Calu3 (cell line): Measurements from ENCODE around the gene GTF3C1. TPM values are rescaled to one million over a fixed set of nuclear protein-coding genes. Genes with fewer than 3 reads are reported as not detected.

Experiments used
- BruUV-seq: library from RNA; stranded (reverse); fragments of 400-500 nt; replicated peaks from 2 replicates; lab custom pipeline; 2021; lab: Mats Ljungman, UMichigan
- CTCF ChIA-PET: fragments of 300-600 bp; sonication (Branson Sonifier 250); formaldehyde crosslinking; loops from one replicate; lab custom pipeline; 2022; ENCODE audit warnings: antibody characterized with exemption; lab: Charles Lee
- DNase-seq: peaks from one replicate; pipeline ENCODE4 v3.0.0; 2022
- H3K27ac Mint-ChIP-seq: one replicate; pipeline ENCODE4 v1.8.0; 2022; ENCODE audit warnings: mixed read lengths; ENCODE audit not compliant: unreplicated experiment
- H3K27me3 Mint-ChIP-seq: one replicate; pipeline ENCODE4 v1.8.0; 2022; ENCODE audit warnings: mixed read lengths; ENCODE audit not compliant: unreplicated experiment
- H3K36me3 Mint-ChIP-seq: one replicate; pipeline ENCODE4 v1.8.0; 2022; ENCODE audit warnings: mild to moderate bottlenecking, moderate library complexity, mixed read lengths; ENCODE audit not compliant: insufficient read depth, unreplicated experiment
- H3K4me1 Mint-ChIP-seq: one replicate; pipeline ENCODE4 v1.8.0; 2022; ENCODE audit warnings: mild to moderate bottlenecking, low read depth, mixed read lengths; ENCODE audit not compliant: unreplicated experiment
- H3K4me3 Mint-ChIP-seq: one replicate; pipeline ENCODE4 v1.8.0; 2022; ENCODE audit warnings: mild to moderate bottlenecking, low read depth, moderate library complexity, mixed read lengths; ENCODE audit not compliant: unreplicated experiment
- H3K9me3 Mint-ChIP-seq: one replicate; pipeline ENCODE4 v1.8.0; 2022; ENCODE audit warnings: low read depth, mixed read lengths; ENCODE audit not compliant: unreplicated experiment
- CTCF ChIP-seq: fragments of 200-600 bp; IDR thresholded peaks from one replicate; pipeline ENCODE4 v1.8.0; 2022; ENCODE audit warnings: antibody characterized with exemption; ENCODE audit not compliant: unreplicated experiment
- intact Hi-C: fragments of 100-400 bp; cut with micrococcal nuclease; formaldehyde crosslinking; loops from one replicate; pipeline ENCODE4 v1.10.0; 2022; ENCODE audit not compliant: unreplicated experiment
- total RNA-seq: library from RNA; stranded (reverse); gene quantifications from 2 replicates; pipeline ENCODE4 v1.2.3, GENCODE V29; 2022

GTF3C1 gene
- total RNA-seq, 1 experiment from 2014 or later, result 90.9 TPM

GRCh38 chr16:27431773-27432532 lies 117.8 kb downstream of the GTF3C1 start:
- no peak overlapping the region for H3K27ac Mint-ChIP-seq
- intact Hi-C loops, result no loop called here
- BruUV-seq, result no TSS peak
- peaks cover 71% of the 10 kb centered on the region for H3K27me3 Mint-ChIP-seq
- no peaks in the 10 kb centered on the region for H3K9me3 Mint-ChIP-seq
- TF ChIP-seq CTCF, result no peak
- CTCF ChIA-PET, result interaction anchor here (0.8 kb wide), 1 partner anchor 9 kb away, joined by 3 read pairs; no protein-coding TSS in a partner anchor
- H3K36me3 Mint-ChIP-seq, result no peaks in the 10 kb centered on the region
- no peak overlapping the region for H3K4me3 Mint-ChIP-seq
- no peaks in the 10 kb centered on the region for H3K4me1 Mint-ChIP-seq
- DNase-seq, result no peak

DNA sequence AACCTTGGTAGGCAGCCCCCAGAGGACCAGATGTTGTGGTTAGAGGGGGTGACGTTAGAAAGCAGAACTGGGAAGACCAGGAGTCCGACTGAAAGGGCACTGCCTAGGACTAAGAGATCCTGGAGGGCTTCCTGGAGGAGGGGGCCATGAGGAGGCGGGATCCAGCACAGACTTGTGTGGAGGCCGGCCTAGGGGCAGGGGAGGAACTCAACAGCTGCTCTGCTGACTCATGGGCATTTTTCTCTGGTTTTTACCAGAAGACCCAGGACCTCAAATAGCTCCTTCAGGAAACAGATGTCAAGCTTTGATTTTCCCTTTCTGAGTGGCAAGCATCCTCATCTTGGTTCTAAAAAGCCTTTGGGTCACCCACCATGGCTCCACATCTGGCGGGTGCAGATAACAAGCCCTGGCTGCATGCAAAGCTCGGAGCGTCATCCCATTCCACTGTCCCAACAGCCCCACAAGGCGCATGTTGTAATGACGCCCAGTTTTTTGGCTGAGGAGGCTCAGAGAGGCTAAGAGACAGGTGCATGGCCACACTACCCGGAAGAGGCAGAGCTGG lies 118.7 kb downstream of the GTF3C1 start:
- no TSS peak for BruUV-seq
- H3K9me3 Mint-ChIP-seq, result no peaks in the 10 kb centered on the region
- no peaks in the 10 kb centered on the region for H3K36me3 Mint-ChIP-seq
- H3K4me1 Mint-ChIP-seq, result no peaks in the 10 kb centered on the region
- H3K27me3 Mint-ChIP-seq, result peaks cover 63% of the 10 kb centered on the region
- no peak overlapping the region for H3K27ac Mint-ChIP-seq
- no peak for DNase-seq
- H3K4me3 Mint-ChIP-seq, result no peak overlapping the region
- CTCF ChIA-PET, result interaction anchor here (0.7 kb wide), 1 partner anchor 27 kb away, joined by 3 read pairs; no protein-coding TSS in a partner anchor
- TF ChIP-seq CTCF, result no peak
- intact Hi-C loops, result no loop called here

- intact Hi-C loops, result no loop called here
- no TSS peak for BruUV-seq
These were observed 119.2 kb downstream of the GTF3C1 start for GRCh38 chr16:27430512-27430911.

DNA sequence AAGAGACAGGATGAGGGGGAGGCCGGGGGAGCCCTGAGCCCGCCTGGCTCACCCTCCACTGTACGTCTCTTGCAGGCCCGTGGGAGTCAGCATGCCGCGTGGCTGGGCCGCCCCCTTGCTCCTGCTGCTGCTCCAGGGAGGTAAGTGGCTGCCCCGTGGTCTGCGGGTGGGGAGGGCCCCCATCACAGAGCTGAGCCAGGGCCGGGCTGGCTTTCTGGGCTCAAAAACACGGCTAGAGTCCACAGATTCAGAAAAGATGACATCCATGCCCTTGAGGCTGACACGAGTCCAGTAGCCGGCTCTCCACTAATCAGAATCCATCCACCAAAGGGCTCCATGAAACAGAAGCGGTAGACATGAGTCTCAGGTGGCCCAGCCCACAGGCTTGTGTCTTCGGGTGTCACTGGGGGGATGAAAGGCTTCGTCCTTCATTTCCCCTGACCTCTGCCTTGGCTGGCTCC lies 119.7 kb downstream of the GTF3C1 start:
- no TSS peak for BruUV-seq
- intact Hi-C loops, result no loop called here
- no peak for DNase-seq
- CTCF ChIA-PET, result no interaction called here
- Mint-ChIP-seq H3K9me3 (no peaks in the 10 kb centered on the region), H3K27me3 (peaks cover 58% of the 10 kb centered on the region), H3K27ac (no peak overlapping the region), H3K4me3 (no peak overlapping the region), H3K36me3 (no peaks in the 10 kb centered on the region), H3K4me1 (no peaks in the 10 kb centered on the region)
- TF ChIP-seq CTCF, result no peak

More at GRCh38 chr16:27430512-27430911, 119.2 kb downstream of the GTF3C1 start:
- no peaks in the 10 kb centered on the region for H3K36me3 Mint-ChIP-seq
- H3K4me1 Mint-ChIP-seq, result no peaks in the 10 kb centered on the region
- CTCF ChIA-PET, result interaction anchor here (0.7 kb wide), 1 partner anchor 26 kb away, joined by 3 read pairs; no protein-coding TSS in a partner anchor
- no peak overlapping the region for H3K27ac Mint-ChIP-seq
- no peak for DNase-seq
- no peak overlapping the region for H3K4me3 Mint-ChIP-seq
- no peaks in the 10 kb centered on the region for H3K9me3 Mint-ChIP-seq
- peaks cover 58% of the 10 kb centered on the region for H3K27me3 Mint-ChIP-seq
- TF ChIP-seq CTCF, result no peak
